ENCODE data around the gene WDR27. TPM values are rescaled to one million over a fixed set of nuclear protein-coding genes. Genes with fewer than 3 reads are reported as not detected.
"Not testable (repeated sequence)": the region's sequence is repeated elsewhere in the genome, so short reads cannot be mapped to it uniquely, and the experiment has no call there.

The WDR27 gene
- polyA plus RNA-seq, 5 donors, result 70.7 to 103 (median 79.6) TPM

GRCh38 chr6:169451065-169451838 lies 250.6 kb downstream of the WDR27 start:
- no peak for DNase-seq

- no peak for DNase-seq
These were observed 251.7 kb downstream of the WDR27 start for GRCh38 chr6:169450097-169450496.

GRCh38 chr6:169449221-169449620 lies 252.6 kb downstream of the WDR27 start:
- no peak for DNase-seq

GRCh38 chr6:169445661-169446581 lies 255.9 kb downstream of the WDR27 start:
- DNase-seq, result no peak

- DNase-seq, result no peak
These were observed 256.6 kb downstream of the WDR27 start for GRCh38 chr6:169445227-169445626.

- no peak for DNase-seq
These were observed 260.5 kb downstream of the WDR27 start for GRCh38 chr6:169441292-169441691.

- no peak for DNase-seq
These were observed 262.1 kb downstream of the WDR27 start for GRCh38 chr6:169439710-169440109.

GRCh38 chr6:169434554-169434953 lies 267.3 kb downstream of the WDR27 start:
- not testable (repeated sequence) for DNase-seq

GRCh38 chr6:169429001-169429400 lies 272.8 kb downstream of the WDR27 start:
- DNase-seq, result no peak

GRCh38 chr6:169428532-169428931 lies 273.3 kb downstream of the WDR27 start:
- no peak for DNase-seq

- no peak for DNase-seq
These were observed 274.0 kb downstream of the WDR27 start for GRCh38 chr6:169427856-169428255.

- no peak for DNase-seq
These were observed 275.2 kb downstream of the WDR27 start for GRCh38 chr6:169426611-169427010.

- no peak for DNase-seq
These were observed 276.0 kb downstream of the WDR27 start for GRCh38 chr6:169425628-169426370.

GRCh38 chr6:169424821-169425240 lies 277.0 kb downstream of the WDR27 start:
- DNase-seq, result peak; percentile 5 to 42

- DNase-seq, result no peak
These were observed 277.6 kb downstream of the WDR27 start for GRCh38 chr6:169424149-169424804.

- no peak for DNase-seq
These were observed 280.1 kb downstream of the WDR27 start for GRCh38 chr6:169421586-169422264.

- DNase-seq, result no peak
These were observed 280.8 kb downstream of the WDR27 start for GRCh38 chr6:169420912-169421543.

GRCh38 chr6:169417101-169417500 lies 284.7 kb downstream of the WDR27 start:
- no peak for DNase-seq

GRCh38 chr6:169416249-169416648 lies 285.6 kb downstream of the WDR27 start:
- DNase-seq, result no peak

GRCh38 chr6:169415179-169415578 lies 286.6 kb downstream of the WDR27 start:
- DNase-seq, result no peak

All from right lung (tissue), 5 donors.